HepG2 (cell line): ENCODE results near the gene BUD23. TPM values are rescaled to one million over a fixed set of nuclear protein-coding genes. Genes with fewer than 3 reads are reported as not detected.
A peak's percentile ranks its signal among the peaks of the same experiment; 100 is the strongest.

Source experiments
- ARID2 ChIP-seq: sonication (generic); formaldehyde crosslinking; IDR thresholded peaks from 2 replicates; pipeline ENCODE4 v1.8.1; 2022; ENCODE audit warnings: mild to moderate bottlenecking, missing genetic modification reagents, borderline replicate concordance
- ATF1 ChIP-seq: IDR thresholded peaks from 2 replicates; pipeline ENCODE4 v1.6.1; 2016; ENCODE audit warnings: mild to moderate bottlenecking, control low read depth
- CTCF ChIP-seq: sonication (generic); formaldehyde crosslinking; IDR thresholded peaks from 2 replicates; pipeline ENCODE4 v1.5.0; 2020; ENCODE audit warnings: mild to moderate bottlenecking, missing genetic modification reagents, moderate library complexity
- GABPB1 ChIP-seq: IDR thresholded peaks from 2 replicates; pipeline ENCODE4 v1.6.1; 2016; ENCODE audit warnings: mild to moderate bottlenecking, missing genetic modification reagents, moderate library complexity, missing compliant biosample characterization
- GPN1 ChIP-seq: sonication (generic); formaldehyde crosslinking; IDR thresholded peaks from 2 replicates; pipeline ENCODE4 v1.5.1; 2020; ENCODE audit warnings: missing genetic modification reagents, borderline replicate concordance
- NR2F6 ChIP-seq, 2 experiments: IDR thresholded peaks; 2 replicates each; pipeline ENCODE4 v1.6.1; 2016; ENCODE audit warnings: antibody characterized with exemption in 1 of 2, mild to moderate bottlenecking in 1 of 2
- PCBP1 ChIP-seq: fragments of 200-400 bp; formaldehyde crosslinking; IDR thresholded peaks from 2 replicates; pipeline ENCODE4 v1.6.1; 2017; ENCODE audit warnings: mild to moderate bottlenecking, low read depth, low read length, borderline replicate concordance
- POGZ ChIP-seq: sonication (generic); formaldehyde crosslinking; IDR thresholded peaks from 2 replicates; pipeline ENCODE4 v1.4.0; 2020; ENCODE audit warnings: mild to moderate bottlenecking, missing genetic modification reagents
- SIX1 ChIP-seq: sonication (generic); formaldehyde crosslinking; IDR thresholded peaks from 2 replicates; pipeline ENCODE4 v1.4.0; 2020; ENCODE audit warnings: missing genetic modification reagents, borderline replicate concordance
- SRSF1 ChIP-seq: fragments of 200-400 bp; formaldehyde crosslinking; optimal IDR thresholded peaks from 2 replicates; pipeline ENCODE3; 2017; ENCODE audit warnings: mild to moderate bottlenecking, low read depth, low read length, moderate library complexity
- TIGD3 ChIP-seq: sonication (generic); formaldehyde crosslinking; IDR thresholded peaks from 2 replicates; pipeline ENCODE4 v1.5.1; 2020; ENCODE audit warnings: mild to moderate bottlenecking, missing genetic modification reagents, borderline replicate concordance
- ZFP36L2 ChIP-seq: sonication (generic); formaldehyde crosslinking; IDR thresholded peaks from 2 replicates; pipeline ENCODE4 v1.4.0; 2020; ENCODE audit warnings: missing genetic modification reagents
- ZNF33A ChIP-seq: sonication (generic); formaldehyde crosslinking; IDR thresholded peaks from 2 replicates; pipeline ENCODE4 v1.5.1; 2020; ENCODE audit warnings: missing genetic modification reagents, mild to moderate bottlenecking, moderate library complexity, borderline replicate concordance
- ZNF646 ChIP-seq: sonication (generic); formaldehyde crosslinking; IDR thresholded peaks from 2 replicates; pipeline ENCODE4 v1.9.0; 2021; ENCODE audit warnings: mild to moderate bottlenecking, missing genetic modification reagents
- ZNF784 ChIP-seq: sonication (generic); formaldehyde crosslinking; IDR thresholded peaks from 2 replicates; pipeline ENCODE4 v1.5.1; 2020; ENCODE audit warnings: missing genetic modification reagents, mild to moderate bottlenecking, borderline replicate concordance
- ZNF816 ChIP-seq: sonication (generic); formaldehyde crosslinking; IDR thresholded peaks from 2 replicates; pipeline ENCODE4 v1.8.0; 2022; ENCODE audit warnings: missing genetic modification reagents, mild to moderate bottlenecking, borderline replicate concordance
- polyA plus RNA-seq, 8 experiments: library from polyadenylated mRNA; depleted of rRNA in 3 of 8; stranded (reverse) in 7 of 8; unstranded in 1 of 8; fragments of >200 nt; fragmentation: Illumina TruSeq in 4 of 8; extraction: Trizol in 4 of 8; gene quantifications; 2 replicates each; pipeline versions ENCODE4 v1.2.1 to v1.2.3, GENCODE V29; 2011 to 2016; ENCODE audit warnings: low read depth in 4 of 8, missing spikeins in 1 of 8, mixed read lengths in 1 of 8; ENCODE audit not compliant: insufficient read depth in 1 of 8
- total RNA-seq, 5 experiments: library from RNA; depleted of rRNA; stranded (reverse); fragments of >200 nt; fragmentation: Illumina TruSeq; extraction: Trizol; gene quantifications; 2 replicates each; pipeline ENCODE4 v1.2.3, GENCODE V29; 2016; ENCODE audit warnings: low read depth in 1 of 5

Gene BUD23
- total and polyA plus RNA-seq, 2 of the 13 experiments (the other 11 are each of a cell fraction or from before 2014, with no cell fraction given), result 47.5 to 54.5 TPM

GRCh38 chr7:73647725-73648592, 35.4 kb upstream of the BUD23 start (continued):
- TF ChIP-seq ZNF646 (no peak), ZFP36L2 (no peak), PCBP1 (no peak), CTCF (CRISPR knock-in tag) (peak; percentile 54), GPN1 (CRISPR knock-in tag) (no peak), ZNF784 (CRISPR knock-in tag) (peak; percentile 59; the same call in 1 of the 2 replicates), TIGD3 (no peak), ZNF33A (CRISPR knock-in tag) (no peak), ZNF816 (CRISPR knock-in tag) (no peak), SRSF1 (peak; percentile 49), NR2F6 (IDR thresholded peaks at IDR 0.05) (peak; percentile 55), NR2F6 (CRISPR knock-in tag; IDR thresholded peaks at IDR 0.05) (peak; percentile 83), POGZ (peak; percentile 41; the same call in 1 of the 2 replicates), ATF1 (no peak), ARID2 (CRISPR knock-in tag) (no peak), GABPB1 (CRISPR knock-in tag) (peak; percentile 78; the same call in 1 of the 2 replicates), SIX1 (no peak)
